ENCODE data around the gene SPON1. TPM values are rescaled to one million over a fixed set of nuclear protein-coding genes. Genes with fewer than 3 reads are reported as not detected.

The SPON1 gene
- total RNA-seq, 1 donor, result 0.72 TPM

DNA sequence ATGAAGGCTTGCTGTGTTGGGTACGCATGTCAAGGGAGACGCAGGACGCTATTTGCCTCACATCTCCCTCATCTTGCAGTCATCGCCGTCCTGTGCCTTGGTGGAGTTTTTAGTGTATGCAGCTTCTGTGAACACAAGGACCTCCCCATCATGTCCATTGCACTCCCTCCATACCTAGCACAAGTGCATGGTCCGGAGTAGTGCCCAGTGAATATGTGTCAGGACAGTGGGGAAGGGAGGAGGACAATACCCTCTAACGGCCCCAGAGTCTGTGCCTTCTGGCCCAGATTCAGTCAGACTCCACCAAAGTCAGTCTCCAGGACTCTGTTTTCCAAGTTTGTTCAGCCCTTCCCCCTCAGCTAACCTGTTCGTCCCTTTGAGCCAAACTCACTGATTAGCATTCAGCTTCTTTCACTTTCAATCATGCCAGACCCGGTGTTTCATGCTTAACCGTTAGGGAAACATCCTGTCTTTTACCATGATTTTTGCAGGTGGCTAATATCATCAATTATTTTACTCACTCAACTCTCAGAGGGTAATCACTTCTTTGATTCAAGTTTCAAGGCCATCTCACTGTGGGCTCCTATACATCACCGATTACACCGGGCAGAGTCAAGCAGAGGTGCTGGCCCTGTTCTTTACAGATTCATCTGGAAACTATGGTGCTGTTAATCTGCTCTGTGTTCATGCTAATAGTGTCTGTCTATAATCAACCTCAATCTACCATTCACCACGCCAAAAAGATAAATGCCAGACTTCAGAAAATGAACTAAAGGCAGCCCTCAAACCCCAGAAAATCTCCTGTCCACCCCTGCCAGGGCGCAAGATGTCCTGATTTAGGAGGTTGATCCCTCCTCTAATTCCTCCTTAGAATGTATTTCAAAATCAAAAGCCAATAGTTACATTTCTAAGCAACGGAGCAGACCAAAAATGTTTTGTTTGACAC, 240.0 kb downstream of the SPON1 start:
- Histone ChIP-seq H3K4me3 (ENCODE audit: insufficient read depth, low read length) (no peak overlapping the region), H4K20me1 (ENCODE audit: insufficient read depth, low read length) (no peaks in the 10 kb centered on the region), H3K27me3 (ENCODE audit: insufficient read depth, low read length) (no peaks in the 10 kb centered on the region), H2AFZ (ENCODE audit: low read length) (no peak overlapping the region), H3K27ac (ENCODE audit: low read depth, low read length) (no peak overlapping the region), H3K36me3 (ENCODE audit: insufficient read depth, low read length) (no peaks in the 10 kb centered on the region), H3K4me2 (ENCODE audit: insufficient read depth, low read length) (no peak overlapping the region), H3K79me2 (ENCODE audit: insufficient read depth, low read length) (no peaks in the 10 kb centered on the region), H3K4me1 (ENCODE audit: insufficient read depth, low read length) (no peaks in the 10 kb centered on the region), H3K9me3 (ENCODE audit: low read depth, low read length) (no peaks in the 10 kb centered on the region)
- TF ChIP-seq, protein P1, sequence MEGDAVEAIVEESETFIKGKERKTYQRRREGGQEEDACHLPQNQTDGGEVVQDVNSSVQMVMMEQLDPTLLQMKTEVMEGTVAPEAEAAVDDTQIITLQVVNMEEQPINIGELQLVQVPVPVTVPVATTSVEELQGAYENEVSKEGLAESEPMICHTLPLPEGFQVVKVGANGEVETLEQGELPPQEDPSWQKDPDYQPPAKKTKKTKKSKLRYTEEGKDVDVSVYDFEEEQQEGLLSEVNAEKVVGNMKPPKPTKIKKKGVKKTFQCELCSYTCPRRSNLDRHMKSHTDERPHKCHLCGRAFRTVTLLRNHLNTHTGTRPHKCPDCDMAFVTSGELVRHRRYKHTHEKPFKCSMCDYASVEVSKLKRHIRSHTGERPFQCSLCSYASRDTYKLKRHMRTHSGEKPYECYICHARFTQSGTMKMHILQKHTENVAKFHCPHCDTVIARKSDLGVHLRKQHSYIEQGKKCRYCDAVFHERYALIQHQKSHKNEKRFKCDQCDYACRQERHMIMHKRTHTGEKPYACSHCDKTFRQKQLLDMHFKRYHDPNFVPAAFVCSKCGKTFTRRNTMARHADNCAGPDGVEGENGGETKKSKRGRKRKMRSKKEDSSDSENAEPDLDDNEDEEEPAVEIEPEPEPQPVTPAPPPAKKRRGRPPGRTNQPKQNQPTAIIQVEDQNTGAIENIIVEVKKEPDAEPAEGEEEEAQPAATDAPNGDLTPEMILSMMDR (IDR thresholded peaks at IDR 0.05; ENCODE audit: extremely low read depth, low read depth, low read length), result no peak
- DNase-seq (ENCODE audit: insufficient read length, low spot score, missing footprints), result no peak

DNA sequence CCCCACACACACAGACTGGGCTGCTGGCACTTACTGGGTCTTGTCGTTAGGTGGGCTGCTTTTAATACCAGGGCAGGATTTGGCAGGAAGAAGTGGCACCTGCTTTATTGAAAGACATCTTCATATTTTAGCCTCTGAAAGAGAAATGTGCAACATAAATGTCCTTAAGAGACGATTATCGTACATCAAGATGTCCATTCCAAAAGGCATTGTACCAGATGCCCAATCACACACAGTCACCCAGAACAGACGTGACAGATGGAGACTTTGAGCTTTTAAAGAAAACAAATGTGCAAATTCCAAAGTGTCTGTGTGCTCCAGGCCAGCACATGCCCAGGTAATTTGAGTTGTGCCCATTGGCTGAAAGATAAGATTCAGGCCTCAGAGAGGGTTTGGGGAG, 240.8 kb downstream of the SPON1 start:
- Histone ChIP-seq H3K4me2 (ENCODE audit: insufficient read depth, low read length) (no peak overlapping the region), H3K36me3 (ENCODE audit: insufficient read depth, low read length) (no peaks in the 10 kb centered on the region), H3K4me3 (ENCODE audit: insufficient read depth, low read length) (no peak overlapping the region), H4K20me1 (ENCODE audit: insufficient read depth, low read length) (no peaks in the 10 kb centered on the region), H3K79me2 (ENCODE audit: insufficient read depth, low read length) (no peaks in the 10 kb centered on the region), H3K9me3 (ENCODE audit: low read depth, low read length) (no peaks in the 10 kb centered on the region), H3K27ac (ENCODE audit: low read depth, low read length) (no peak overlapping the region), H2AFZ (ENCODE audit: low read length) (no peak overlapping the region), H3K27me3 (ENCODE audit: insufficient read depth, low read length) (no peaks in the 10 kb centered on the region), H3K4me1 (ENCODE audit: insufficient read depth, low read length) (no peaks in the 10 kb centered on the region)
- DNase-seq (ENCODE audit: insufficient read length, low spot score, missing footprints), result no peak
- TF ChIP-seq, protein P1 (IDR thresholded peaks at IDR 0.05; ENCODE audit: extremely low read depth, low read depth, low read length), result no peak

DNA sequence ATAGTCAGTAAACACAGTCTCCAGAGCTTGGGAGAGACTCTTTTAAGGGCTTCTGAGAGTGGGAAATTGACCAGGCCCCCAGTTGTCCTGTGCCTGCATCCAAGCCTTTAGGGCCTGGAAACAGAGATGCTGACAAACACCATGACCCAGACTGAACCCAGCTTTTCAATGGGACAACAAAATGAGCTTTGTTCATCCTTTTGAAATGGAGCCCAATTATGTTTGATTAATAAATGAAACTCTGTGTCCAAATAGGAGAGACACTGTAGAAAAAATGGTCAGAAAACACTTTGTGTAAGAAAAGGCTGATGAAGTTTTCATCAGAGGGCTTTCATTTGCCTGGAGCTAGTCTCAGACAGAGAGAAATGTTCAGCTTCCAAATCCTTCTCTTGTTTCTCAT, 250.5 kb downstream of the SPON1 start:
- TF ChIP-seq, protein P1 (IDR thresholded peaks at IDR 0.05; ENCODE audit: extremely low read depth, low read depth, low read length), result no peak
- H3K79me2 ChIP-seq (ENCODE audit: insufficient read depth, low read length), result no peaks in the 10 kb centered on the region
- DNase-seq (ENCODE audit: insufficient read length, low spot score, missing footprints), result no peak
- no peak overlapping the region for H2AFZ ChIP-seq (ENCODE audit: low read length)
- H3K36me3 ChIP-seq (ENCODE audit: insufficient read depth, low read length), result no peaks in the 10 kb centered on the region
- H3K27me3 ChIP-seq (ENCODE audit: insufficient read depth, low read length), result no peaks in the 10 kb centered on the region
- H3K4me2 ChIP-seq (ENCODE audit: insufficient read depth, low read length), result no peak overlapping the region
- H3K4me1 ChIP-seq (ENCODE audit: insufficient read depth, low read length), result no peaks in the 10 kb centered on the region
- H3K9me3 ChIP-seq (ENCODE audit: low read depth, low read length), result no peaks in the 10 kb centered on the region
- H4K20me1 ChIP-seq (ENCODE audit: insufficient read depth, low read length), result no peaks in the 10 kb centered on the region
- no peak overlapping the region for H3K4me3 ChIP-seq (ENCODE audit: insufficient read depth, low read length)
- H3K27ac ChIP-seq (ENCODE audit: low read depth, low read length), result no peak overlapping the region

DNA sequence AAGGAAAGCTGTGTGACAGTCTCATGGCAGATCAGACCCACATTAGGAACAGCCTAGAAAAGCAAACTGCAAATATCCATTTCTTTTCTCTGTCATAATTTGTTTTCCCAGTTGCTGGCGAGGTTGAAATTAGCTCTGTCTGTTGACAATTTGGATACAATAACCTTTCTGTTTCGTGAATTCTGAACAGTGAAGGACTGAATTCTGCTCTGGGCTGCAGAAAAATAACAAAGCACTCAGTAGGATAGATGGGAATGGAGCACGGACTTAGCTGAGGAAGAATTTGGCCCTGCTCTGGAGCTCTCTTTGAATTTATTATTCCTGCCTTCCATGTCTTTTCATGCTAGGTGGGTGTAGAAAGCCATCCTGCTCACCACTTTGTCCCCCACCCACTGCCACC, 256.2 kb downstream of the SPON1 start:
- H3K27ac ChIP-seq (ENCODE audit: low read depth, low read length), result no peak overlapping the region
- H3K9me3 ChIP-seq (ENCODE audit: low read depth, low read length), result no peaks in the 10 kb centered on the region
- no peaks in the 10 kb centered on the region for H3K27me3 ChIP-seq (ENCODE audit: insufficient read depth, low read length)
- no peaks in the 10 kb centered on the region for H4K20me1 ChIP-seq (ENCODE audit: insufficient read depth, low read length)
- no peaks in the 10 kb centered on the region for H3K36me3 ChIP-seq (ENCODE audit: insufficient read depth, low read length)
- H3K4me3 ChIP-seq (ENCODE audit: insufficient read depth, low read length), result no peak overlapping the region
- H2AFZ ChIP-seq (ENCODE audit: low read length), result no peak overlapping the region
- DNase-seq (ENCODE audit: insufficient read length, low spot score, missing footprints), result no peak
- TF ChIP-seq, protein P1 (IDR thresholded peaks at IDR 0.05; ENCODE audit: extremely low read depth, low read depth, low read length), result no peak
- no peak overlapping the region for H3K4me2 ChIP-seq (ENCODE audit: insufficient read depth, low read length)
- no peaks in the 10 kb centered on the region for H3K79me2 ChIP-seq (ENCODE audit: insufficient read depth, low read length)
- H3K4me1 ChIP-seq (ENCODE audit: insufficient read depth, low read length), result no peaks in the 10 kb centered on the region
